Stimulated activated CD4-positive, alpha-beta T cell treated with anti-CD3 and anti-CD28 coated beads, Interleukin-15, amount 100 ng/mL, for 1 hour (primary cell): ENCODE measurements around the gene RNASE8.

Experiments used
- DNase-seq, 2 donors: peaks; one replicate each; pipeline ENCODE4 v3.0.0-alpha.2; 2020; ENCODE audit warnings: low read depth in 1 of 2, low spot score in 1 of 2

The RNASE8 gene

GRCh38 chr14:21104448-21105060, 46.9 kb downstream of the RNASE8 start:
- DNase-seq: peak; percentile 34 to 46

DNA sequence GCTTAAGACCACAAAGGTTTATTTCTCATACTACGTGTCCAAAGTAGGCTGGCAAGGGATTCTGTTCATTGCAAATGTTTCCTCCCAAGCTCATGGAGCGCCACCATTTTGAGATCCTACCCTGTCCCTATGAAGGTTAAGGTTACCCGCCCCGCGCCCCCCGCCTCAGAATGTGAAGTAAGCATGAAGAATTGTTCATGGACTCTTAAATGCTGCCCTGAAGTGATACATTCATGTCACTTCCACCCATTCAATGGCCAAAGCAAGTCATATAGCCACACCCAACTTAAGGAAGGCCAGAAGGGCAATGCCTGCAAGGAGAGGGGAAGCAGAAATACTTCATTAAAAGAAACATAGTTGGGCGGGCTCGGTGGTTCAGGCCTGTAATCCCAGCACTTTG, 47.5 kb downstream of the RNASE8 start:
- DNase-seq: no peak

- DNase-seq: no peak
Measured at GRCh38 chr14:21106176-21106497, 48.5 kb downstream of the RNASE8 start.

DNA sequence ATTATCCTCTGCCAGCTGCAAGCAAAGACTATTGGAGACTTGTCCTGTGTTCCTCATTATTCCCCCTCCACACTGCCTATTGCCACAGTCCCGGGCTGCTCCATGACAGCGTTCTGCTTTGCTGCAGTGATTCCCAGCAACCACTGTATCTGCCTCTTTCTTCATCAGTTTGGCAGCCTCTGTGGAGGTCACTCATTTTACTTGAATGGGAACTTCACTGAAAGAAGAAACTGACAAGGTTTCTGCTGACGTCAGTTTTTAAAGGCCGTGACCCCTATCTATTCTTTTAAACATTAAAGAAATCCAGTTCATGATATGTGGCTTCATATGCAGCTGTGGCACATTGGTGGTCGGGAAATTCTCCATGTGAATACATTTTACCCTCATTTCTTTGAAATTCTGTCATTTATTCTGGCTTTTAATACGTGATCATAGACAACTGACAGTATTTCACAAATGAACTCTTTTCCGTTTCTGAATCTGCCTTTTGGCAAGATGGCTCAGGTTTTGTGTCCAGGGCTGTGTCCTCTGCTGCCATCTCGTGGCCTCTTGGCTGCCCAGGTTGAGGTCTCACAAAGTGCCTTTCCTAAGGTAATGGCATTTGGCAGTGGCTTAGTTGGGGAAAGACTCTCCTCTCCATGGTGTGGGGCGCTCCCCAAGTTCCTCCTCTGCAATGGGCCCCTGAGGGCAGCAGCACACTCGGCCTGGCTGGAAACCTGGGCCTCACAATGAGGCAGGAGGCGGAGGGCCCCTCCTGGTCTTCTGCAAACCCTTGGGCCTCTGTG, 49.1 kb downstream of the RNASE8 start:
- peak; percentile 50 to 65 for DNase-seq

DNA sequence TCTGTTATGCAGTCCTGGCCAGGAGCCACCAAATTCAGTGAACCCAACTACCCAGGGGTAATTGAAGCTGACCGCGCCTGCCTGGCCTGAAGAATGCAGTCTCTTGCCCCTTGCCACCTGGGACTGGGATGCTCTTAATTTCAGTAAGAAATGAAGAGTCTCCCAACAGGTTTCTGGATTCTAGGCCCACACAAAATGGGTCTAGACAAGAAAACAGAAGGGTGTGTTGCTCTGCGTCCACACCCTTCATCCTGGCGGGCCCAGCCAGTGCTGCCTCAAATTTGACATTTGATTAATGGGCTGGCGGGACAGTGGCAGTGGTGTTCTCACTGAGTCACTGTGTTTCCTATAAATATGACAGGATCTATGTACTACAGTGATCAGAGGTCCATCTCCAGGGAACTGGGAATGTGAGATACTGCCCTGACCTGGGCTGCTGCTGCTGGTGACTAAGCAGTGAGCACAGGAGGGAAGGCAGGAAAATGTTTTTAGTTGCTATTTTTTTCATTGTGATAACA, 49.7 kb downstream of the RNASE8 start:
- no peak for DNase-seq
